OCI-LY1 (cell line): ENCODE data around the gene ABL2.

Experiments
- EZH2 ChIP-seq: fragments of 200-600 bp; sonication (generic), shearing (Covaris generic); IDR thresholded peaks from 2 replicates; pipeline ENCODE4 v1.8.0; 2017; ENCODE audit warnings: borderline replicate concordance, mixed run types, mild to moderate bottlenecking, antibody characterized with exemption, low read length, moderate library complexity, mixed read lengths
- TF ChIP-seq, protein P1 (sequence below): fragments of 200-600 bp; sonication (generic), shearing (Covaris generic); IDR thresholded peaks from 2 replicates; pipeline ENCODE4 v1.5.1; 2017; ENCODE audit warnings: mild to moderate bottlenecking, antibody characterized with exemption, low read length, moderate library complexity, mixed read lengths

DNA sequence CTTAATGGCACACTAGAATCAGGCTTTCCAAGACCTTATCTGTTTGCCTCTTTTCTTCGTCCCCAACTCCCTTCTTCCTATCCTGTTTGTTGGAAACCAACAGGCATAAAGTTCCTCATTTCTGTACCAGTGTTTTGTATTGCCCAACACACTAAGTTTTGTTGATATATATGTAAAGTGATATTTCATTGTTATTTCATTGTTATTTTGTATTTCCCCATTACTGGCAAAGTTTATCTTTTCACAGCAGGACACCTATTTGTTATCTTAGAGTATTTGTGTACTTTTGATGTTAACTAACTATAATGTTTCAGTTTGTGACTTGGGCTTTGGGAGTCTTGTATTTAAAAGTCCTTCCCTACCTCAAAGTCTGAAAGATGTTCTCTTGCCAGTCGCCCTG, 176.7 kb downstream of the ABL2 start:
- TF ChIP-seq, protein P1, sequence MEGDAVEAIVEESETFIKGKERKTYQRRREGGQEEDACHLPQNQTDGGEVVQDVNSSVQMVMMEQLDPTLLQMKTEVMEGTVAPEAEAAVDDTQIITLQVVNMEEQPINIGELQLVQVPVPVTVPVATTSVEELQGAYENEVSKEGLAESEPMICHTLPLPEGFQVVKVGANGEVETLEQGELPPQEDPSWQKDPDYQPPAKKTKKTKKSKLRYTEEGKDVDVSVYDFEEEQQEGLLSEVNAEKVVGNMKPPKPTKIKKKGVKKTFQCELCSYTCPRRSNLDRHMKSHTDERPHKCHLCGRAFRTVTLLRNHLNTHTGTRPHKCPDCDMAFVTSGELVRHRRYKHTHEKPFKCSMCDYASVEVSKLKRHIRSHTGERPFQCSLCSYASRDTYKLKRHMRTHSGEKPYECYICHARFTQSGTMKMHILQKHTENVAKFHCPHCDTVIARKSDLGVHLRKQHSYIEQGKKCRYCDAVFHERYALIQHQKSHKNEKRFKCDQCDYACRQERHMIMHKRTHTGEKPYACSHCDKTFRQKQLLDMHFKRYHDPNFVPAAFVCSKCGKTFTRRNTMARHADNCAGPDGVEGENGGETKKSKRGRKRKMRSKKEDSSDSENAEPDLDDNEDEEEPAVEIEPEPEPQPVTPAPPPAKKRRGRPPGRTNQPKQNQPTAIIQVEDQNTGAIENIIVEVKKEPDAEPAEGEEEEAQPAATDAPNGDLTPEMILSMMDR = no peak
- no peak for TF ChIP-seq EZH2
